ENCODE measurements around the gene SLC17A2.

DNA sequence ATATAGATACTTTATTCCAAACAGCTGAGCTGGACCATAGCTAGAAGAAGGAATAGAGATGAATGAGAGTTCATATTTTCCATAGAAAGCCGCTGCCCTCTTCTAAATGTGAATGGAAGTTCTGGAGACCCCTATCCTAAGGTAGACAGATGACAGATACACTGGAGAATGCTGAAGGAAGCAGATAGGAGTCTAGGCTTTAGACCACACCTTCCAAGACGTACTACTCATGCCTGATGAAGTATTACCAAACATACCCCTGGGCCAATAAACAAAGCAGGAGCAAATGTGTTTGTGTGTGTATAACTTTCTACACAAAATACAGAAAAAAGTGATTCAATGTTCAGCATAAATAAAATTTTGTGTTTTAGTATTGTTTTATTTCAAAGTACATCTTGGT, 9.1 kb upstream of the SLC17A2 start:
- TF ChIP-seq, protein P1, sequence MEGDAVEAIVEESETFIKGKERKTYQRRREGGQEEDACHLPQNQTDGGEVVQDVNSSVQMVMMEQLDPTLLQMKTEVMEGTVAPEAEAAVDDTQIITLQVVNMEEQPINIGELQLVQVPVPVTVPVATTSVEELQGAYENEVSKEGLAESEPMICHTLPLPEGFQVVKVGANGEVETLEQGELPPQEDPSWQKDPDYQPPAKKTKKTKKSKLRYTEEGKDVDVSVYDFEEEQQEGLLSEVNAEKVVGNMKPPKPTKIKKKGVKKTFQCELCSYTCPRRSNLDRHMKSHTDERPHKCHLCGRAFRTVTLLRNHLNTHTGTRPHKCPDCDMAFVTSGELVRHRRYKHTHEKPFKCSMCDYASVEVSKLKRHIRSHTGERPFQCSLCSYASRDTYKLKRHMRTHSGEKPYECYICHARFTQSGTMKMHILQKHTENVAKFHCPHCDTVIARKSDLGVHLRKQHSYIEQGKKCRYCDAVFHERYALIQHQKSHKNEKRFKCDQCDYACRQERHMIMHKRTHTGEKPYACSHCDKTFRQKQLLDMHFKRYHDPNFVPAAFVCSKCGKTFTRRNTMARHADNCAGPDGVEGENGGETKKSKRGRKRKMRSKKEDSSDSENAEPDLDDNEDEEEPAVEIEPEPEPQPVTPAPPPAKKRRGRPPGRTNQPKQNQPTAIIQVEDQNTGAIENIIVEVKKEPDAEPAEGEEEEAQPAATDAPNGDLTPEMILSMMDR (IDR thresholded peaks at IDR 0.05), result no peak
- TF ChIP-seq POLR2A (IDR thresholded peaks at IDR 0.05; ENCODE audit: low read depth), result no peak
- no peak for TF ChIP-seq POLR2AphosphoS5 (IDR thresholded peaks at IDR 0.05)

Data from esophagus muscularis mucosa (tissue), 3 donors.